PC-3 (cell line): ENCODE results near the gene ZNF2. TPM values are rescaled to one million over a fixed set of nuclear protein-coding genes. Genes with fewer than 3 reads are reported as not detected.

ENCODE experiments used
- ATAC-seq: fragments of 200-7000 bp; cut with Tn5 transposase; 2 replicates; pipeline ENCODE4 v1.9.1; 2020; ENCODE audit warnings: mild to moderate bottlenecking, moderate library complexity
- BruUV-seq: library from RNA; stranded (reverse); fragments of 400-500 nt; replicated peaks from 2 replicates; lab custom pipeline; 2021; lab: Mats Ljungman, UMichigan
- CTCF ChIA-PET: fragments of 300-600 bp; sonication (Branson Sonifier 250); formaldehyde crosslinking; loops from one replicate; lab custom pipeline; 2022; ENCODE audit warnings: antibody characterized with exemption; lab: Charles Lee
- POLR2A ChIA-PET: fragments of 300-600 bp; sonication (Branson Sonifier 250); formaldehyde crosslinking; loops from one replicate; lab custom pipeline; 2022; ENCODE audit warnings: antibody characterized with exemption; ENCODE audit not compliant: unreplicated experiment; lab: Charles Lee
- DNase-seq: peaks from one replicate; pipeline ENCODE4 v3.0.0-alpha.2; 2015
- H2AFZ ChIP-seq: fragments of 300-600 bp; sonication (generic); 2 replicates; pipeline ENCODE4 v1.6.0; 2016; ENCODE audit warnings: antibody characterized with exemption, low read length
- H3F3A ChIP-seq: fragments of 300-600 bp; sonication (generic); one replicate; pipeline ENCODE4 v1.6.0; 2017; ENCODE audit warnings: antibody characterized with exemption, low read length, control low read depth, mild to moderate bottlenecking; ENCODE audit not compliant: unreplicated experiment
- H3K27ac ChIP-seq: fragments of 300-600 bp; sonication (generic); 2 replicates; pipeline ENCODE4 v1.5.1; 2016; ENCODE audit warnings: mild to moderate bottlenecking, low read length
- H3K27me3 ChIP-seq: fragments of 300-600 bp; sonication (generic); 2 replicates; pipeline ENCODE4 v1.6.1; 2016; ENCODE audit warnings: low read length, mixed read lengths
- H3K36me3 ChIP-seq: fragments of 300-600 bp; sonication (generic); 2 replicates; pipeline ENCODE4 v1.6.1; 2016; ENCODE audit warnings: low read depth, mixed run types, low read length, mixed read lengths
- H3K4me1 ChIP-seq: fragments of 300-600 bp; sonication (generic); 2 replicates; pipeline ENCODE4 v1.5.1; 2016; ENCODE audit warnings: low read length; ENCODE audit not compliant: insufficient read depth
- H3K4me2 ChIP-seq: fragments of 300-600 bp; sonication (generic); 2 replicates; pipeline ENCODE4 v1.6.0; 2016; ENCODE audit warnings: low read length
- H3K4me3 ChIP-seq: fragments of 300-600 bp; sonication (generic); 2 replicates; pipeline ENCODE4 v1.5.1; 2016; ENCODE audit warnings: mild to moderate bottlenecking, low read length, mixed read lengths
- H3K79me2 ChIP-seq: fragments of 300-600 bp; sonication (generic); 2 replicates; pipeline ENCODE4 v1.6.1; 2017; ENCODE audit warnings: low read length, mixed read lengths
- H3K9ac ChIP-seq: fragments of 300-600 bp; sonication (generic); 2 replicates; pipeline ENCODE4 v1.6.0; 2016; ENCODE audit warnings: mild to moderate bottlenecking, low read length
- H3K9me2 ChIP-seq: fragments of 300-600 bp; sonication (generic); replicated peaks from 2 replicates; pipeline ENCODE4 v1.6.1; 2016; ENCODE audit warnings: mixed run types, low read length, mixed read lengths
- H3K9me3 ChIP-seq: fragments of 300-600 bp; sonication (generic); 2 replicates; pipeline ENCODE4 v1.6.1; 2016; ENCODE audit warnings: low read length, mixed read lengths
- H4K20me1 ChIP-seq: fragments of 300-600 bp; sonication (generic); 2 replicates; pipeline ENCODE4 v1.6.1; 2016; ENCODE audit warnings: low read length, mixed read lengths
- CTCF ChIP-seq: fragments of 300-600 bp; sonication (generic); conservative IDR thresholded peaks from 2 replicates; pipeline ENCODE4 v1.5.1; 2017; ENCODE audit warnings: antibody characterized with exemption, low read depth, mild to moderate bottlenecking, low read length
- EZH2 ChIP-seq: fragments of 300-600 bp; sonication (generic); IDR thresholded peaks from one replicate; pipeline ENCODE4 v1.6.1; 2017; ENCODE audit warnings: antibody characterized with exemption, mild to moderate bottlenecking, low read length; ENCODE audit not compliant: unreplicated experiment
- EZH2phosphoT487 ChIP-seq: fragments of 300-600 bp; sonication (generic); IDR thresholded peaks from 2 replicates; pipeline ENCODE4 v1.6.1; 2018; ENCODE audit warnings: mild to moderate bottlenecking, antibody characterized with exemption, low read length, borderline replicate concordance
- intact Hi-C: fragments of 100-400 bp; cut with micrococcal nuclease; formaldehyde crosslinking; loops from 2 replicates; pipeline ENCODE4 v1.9.0; 2023
- total RNA-seq: library from RNA; depleted of rRNA; stranded (reverse); fragments of >200 nt; gene quantifications from 2 replicates; pipeline ENCODE4 v1.2.3, GENCODE V29; 2014

ZNF2 gene
- total RNA-seq, 1 experiment from 2014 or later: 3.1 TPM

GRCh38 chr2:95165030-95165370 is 609 bp upstream of the ZNF2 start:
- no peaks in the 10 kb centered on the region for H3K36me3 ChIP-seq
- peaks cover 17% of the 10 kb centered on the region for H3K4me1 ChIP-seq
- H3K4me2 ChIP-seq: peak overlapping the region; percentile 95
- intact Hi-C loops: no loop called here
- no peaks in the 10 kb centered on the region for H4K20me1 ChIP-seq
- H3K9ac ChIP-seq: peak overlapping the region; percentile 95
- peak overlapping the region; percentile 76 for H3K27ac ChIP-seq
- H3K27me3 ChIP-seq: no peaks in the 10 kb centered on the region
- ATAC-seq (no peak), DNase-seq (no peak)
- peak overlapping the region; percentile 89 for H3K4me3 ChIP-seq
- H3F3A ChIP-seq: no peaks in the 10 kb centered on the region
- H3K9me2 ChIP-seq: no peaks in the 10 kb centered on the region
- H3K79me2 ChIP-seq: peaks cover 38% of the 10 kb centered on the region
- peak overlapping the region; percentile 94 for H2AFZ ChIP-seq
- CTCF ChIA-PET: no interaction called here
- POLR2A ChIA-PET: interaction anchor here (0.6 to 1.1 kb wide), 2 partner anchors 44 to 78 kb away, joined by 3 to 4 read pairs; partner anchors contain the start of gene MRPS5
- H3K9me3 ChIP-seq: no peaks in the 10 kb centered on the region
- BruUV-seq: TSS peak; percentile 93
- TF ChIP-seq EZH2phosphoT487 (no peak), EZH2 (no peak), CTCF (no peak)

- BruUV-seq: TSS peak; percentile 88
- no peak for TF ChIP-seq EZH2phosphoT487
- Histone ChIP-seq H3K27ac (no peak overlapping the region), H2AFZ (peak overlapping the region; percentile 94), H3K36me3 (no peaks in the 10 kb centered on the region), H3K79me2 (peaks cover 44% of the 10 kb centered on the region), H3K4me3 (peak overlapping the region; percentile 89), H3F3A (no peaks in the 10 kb centered on the region), H3K9me2 (no peaks in the 10 kb centered on the region), H3K4me1 (peaks cover 17% of the 10 kb centered on the region), H3K4me2 (peak overlapping the region; percentile 95), H3K9me3 (no peaks in the 10 kb centered on the region), H4K20me1 (no peaks in the 10 kb centered on the region), H3K9ac (peak overlapping the region; percentile 95), H3K27me3 (no peaks in the 10 kb centered on the region)
- peak; percentile 5 for ATAC-seq
- intact Hi-C loops: no loop called here
- ChIA-PET CTCF (no interaction called here), POLR2A (interaction anchor here (1.0 kb wide), 1 partner anchor 44 kb away, joined by 6 read pairs; the partner anchor contains the start of gene MRPS5)
- no peak for DNase-seq
Measured at GRCh38 chr2:95166065-95166763, 605 bp downstream of the ZNF2 start.

GRCh38 chr2:95171902-95172301 is 6.3 kb downstream of the ZNF2 start:
- BruUV-seq: no TSS peak
- H4K20me1 ChIP-seq: no peaks in the 10 kb centered on the region
- TF ChIP-seq EZH2 (no peak), CTCF (no peak), EZH2phosphoT487 (no peak)
- no peak overlapping the region for H3K4me3 ChIP-seq
- ATAC-seq (no peak), DNase-seq (no peak)
- H3F3A ChIP-seq: no peaks in the 10 kb centered on the region
- no peaks in the 10 kb centered on the region for H3K9me3 ChIP-seq
- no peaks in the 10 kb centered on the region for H3K9me2 ChIP-seq
- ChIA-PET POLR2A (no interaction called here), CTCF (no interaction called here)
- H3K36me3 ChIP-seq: no peaks in the 10 kb centered on the region
- no peak overlapping the region for H3K4me2 ChIP-seq
- H2AFZ ChIP-seq: no peak overlapping the region
- no peak overlapping the region for H3K27ac ChIP-seq
- H3K4me1 ChIP-seq: peaks cover under 1% of the 10 kb centered on the region; the same call in 1 of the 2 replicates
- intact Hi-C loops: no loop called here
- H3K79me2 ChIP-seq: peaks cover 24% of the 10 kb centered on the region
- no peaks in the 10 kb centered on the region for H3K27me3 ChIP-seq
- no peak overlapping the region for H3K9ac ChIP-seq
